GM21717 (cell line): ENCODE results near the gene TRPV2.

ENCODE experiments used
- ATAC-seq: cut with Tn5 transposase; IDR thresholded peaks from one replicate; pipeline ENCODE4 v1.9.1; 2021; ENCODE audit warnings: mild to moderate bottlenecking, moderate library complexity; ENCODE audit not compliant: unreplicated experiment

The TRPV2 gene

DNA sequence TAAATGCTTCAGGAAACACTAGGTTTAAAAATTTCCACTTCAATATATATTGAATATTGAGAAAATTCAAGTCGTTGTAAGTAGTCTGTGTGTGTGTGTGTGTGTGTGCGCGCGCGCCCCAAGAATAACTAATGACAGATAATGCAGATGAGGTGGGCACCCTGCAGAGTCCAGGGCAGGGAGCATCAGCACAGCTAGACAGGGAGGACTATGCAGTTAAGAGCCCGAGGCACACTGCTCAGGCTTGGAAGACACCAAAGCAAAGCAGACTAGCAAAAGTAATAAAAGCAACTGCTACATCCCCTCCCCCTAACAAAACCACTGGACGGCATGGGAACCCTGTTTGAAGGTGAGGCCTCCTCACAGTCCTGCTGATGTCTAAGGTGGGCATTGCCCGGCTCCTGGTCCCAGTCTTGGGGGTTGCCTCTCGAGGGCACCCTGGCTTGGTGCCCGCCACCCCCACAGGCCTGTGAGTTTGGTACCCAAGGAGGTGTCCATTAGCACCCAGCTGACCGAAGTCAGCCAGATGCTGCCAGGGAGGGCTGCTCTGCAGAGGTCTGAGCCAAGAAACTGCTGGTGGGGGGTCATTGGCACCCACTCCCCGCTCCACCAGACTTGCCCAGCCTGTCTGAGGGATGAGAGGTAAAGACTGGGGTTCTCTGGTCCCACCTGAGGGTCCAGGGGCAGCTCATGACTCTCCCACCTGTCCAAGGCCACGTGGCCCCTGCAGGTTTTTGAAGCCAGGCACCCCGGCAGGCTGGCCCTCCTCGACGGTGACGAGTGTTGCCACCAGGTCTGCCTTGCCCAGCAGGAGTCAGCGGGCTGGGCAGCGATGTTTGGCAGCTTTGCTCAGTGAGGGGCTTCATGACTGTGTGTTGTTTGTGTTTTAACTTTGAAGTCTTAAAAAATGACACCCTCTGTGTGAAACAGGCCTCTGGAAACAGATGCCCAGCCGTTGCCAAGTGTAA, 58.0 kb downstream of the TRPV2 start:
- ATAC-seq: no peak

DNA sequence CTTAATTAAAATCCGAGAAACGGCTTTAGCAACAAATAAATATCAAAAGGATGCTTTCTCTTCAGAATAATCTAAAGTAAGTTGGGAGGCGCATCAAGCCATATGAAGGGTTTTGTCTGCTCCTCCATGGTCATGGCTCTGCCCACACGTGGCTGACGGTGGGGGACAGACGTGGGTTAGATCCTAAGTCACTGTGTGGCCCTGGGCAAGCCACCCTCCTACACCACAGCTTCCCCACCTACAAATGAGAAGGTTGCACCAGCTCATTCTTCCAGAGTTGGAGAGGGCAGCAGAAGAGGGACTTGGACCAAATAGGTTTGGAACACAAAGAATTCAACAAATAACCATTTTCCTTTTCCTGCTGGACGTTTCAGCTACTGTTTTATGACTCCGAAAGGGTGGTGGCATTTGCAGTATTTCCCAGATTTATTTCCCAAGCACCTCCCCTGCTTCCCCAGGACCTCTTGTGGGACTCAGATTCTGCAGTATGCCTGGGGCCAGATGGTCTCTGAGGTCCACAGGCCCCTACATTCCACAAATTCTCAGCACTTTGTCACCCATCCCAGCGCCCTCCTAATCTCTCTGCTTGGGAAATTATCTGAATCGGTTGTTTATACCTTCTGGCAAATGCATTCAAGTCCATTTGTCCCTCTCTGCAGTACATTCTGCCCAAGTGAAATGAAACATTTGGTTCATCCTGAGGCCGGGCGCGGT, 58.8 kb downstream of the TRPV2 start:
- ATAC-seq: no peak

DNA sequence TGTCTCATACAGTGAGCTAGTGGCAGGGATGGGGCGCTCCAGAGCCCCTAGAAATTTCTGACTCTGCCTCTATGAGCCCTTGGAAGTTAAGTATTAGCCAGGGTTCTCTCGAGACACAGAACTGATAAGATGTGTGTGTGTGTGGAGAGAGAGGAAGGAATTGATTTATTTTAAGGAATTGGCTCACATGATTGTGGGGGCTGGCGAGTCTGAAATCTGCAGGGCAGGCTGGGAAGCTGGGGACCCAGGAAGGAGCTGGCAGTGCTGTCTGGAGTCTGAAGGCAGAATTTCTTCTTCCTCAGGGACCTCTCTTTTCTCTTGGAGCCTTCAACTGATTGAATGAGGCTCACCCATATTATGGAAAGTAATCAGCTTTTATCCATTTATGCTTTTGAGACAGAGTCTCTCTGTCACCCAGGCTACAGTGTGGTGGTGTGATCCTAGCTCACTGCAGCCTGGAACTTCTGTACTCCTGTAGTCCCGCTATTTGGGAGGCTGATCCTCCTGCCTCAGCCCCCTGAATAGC, 59.9 kb downstream of the TRPV2 start:
- ATAC-seq: no peak

DNA sequence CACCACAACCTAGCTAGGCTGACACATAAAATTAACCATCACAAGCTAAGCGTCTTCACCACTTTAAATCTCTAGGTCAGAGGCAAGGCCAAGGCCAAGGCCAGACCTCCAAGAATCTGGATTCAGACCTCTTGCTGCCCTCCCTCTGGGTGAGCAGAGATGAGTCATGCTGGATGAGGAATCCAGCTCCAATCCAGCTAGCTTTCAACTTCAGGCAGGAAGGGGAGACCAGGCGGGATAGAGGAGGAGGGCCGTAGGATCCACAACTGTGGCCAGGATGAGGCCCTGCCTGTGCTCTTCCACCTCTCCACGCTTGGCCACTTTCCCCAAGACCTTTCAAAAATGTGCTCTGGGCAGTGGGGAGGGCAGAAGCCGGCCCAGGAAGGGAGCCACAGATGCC, 61.9 kb downstream of the TRPV2 start:
- no peak for ATAC-seq

DNA sequence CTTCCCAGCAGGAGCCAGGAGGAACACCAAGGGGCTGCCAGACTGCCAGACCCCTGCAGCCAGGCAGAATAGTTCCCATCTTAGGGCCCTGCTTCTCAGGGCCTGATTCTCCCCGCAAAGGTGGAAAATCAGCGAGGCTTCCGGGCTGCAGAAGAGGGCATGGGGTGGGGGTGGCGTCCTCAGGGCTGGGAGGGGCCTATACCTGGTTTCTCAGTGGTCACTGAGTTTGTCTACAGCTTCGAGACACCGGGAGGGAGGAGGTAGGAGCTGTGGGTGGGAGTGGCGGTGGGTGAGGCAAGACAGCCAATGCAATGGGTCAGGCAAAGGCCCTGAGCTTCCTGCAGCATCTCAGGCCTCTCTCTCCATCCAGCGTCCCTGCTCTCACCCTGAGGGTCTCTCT, 62.3 kb downstream of the TRPV2 start:
- no peak for ATAC-seq

DNA sequence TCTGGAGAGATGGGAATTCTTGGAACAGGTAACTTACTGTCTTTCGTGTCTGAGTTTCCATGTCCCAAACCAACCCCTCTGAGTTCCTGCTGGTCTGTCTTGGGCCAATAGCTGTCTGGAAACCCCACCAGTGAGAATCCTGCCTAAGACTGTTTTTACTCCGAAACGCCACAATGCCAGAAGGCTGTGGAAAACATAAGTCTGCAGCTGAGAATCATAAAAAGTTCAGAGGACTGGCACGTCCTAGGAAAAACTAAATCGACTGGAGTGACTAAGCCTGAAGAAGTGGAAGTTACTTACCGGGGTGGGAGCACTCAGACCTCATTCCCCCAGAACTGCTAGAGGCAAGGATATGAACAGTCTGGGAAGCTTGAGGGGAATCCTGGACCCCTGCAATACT, 63.3 kb downstream of the TRPV2 start:
- ATAC-seq: no peak

DNA sequence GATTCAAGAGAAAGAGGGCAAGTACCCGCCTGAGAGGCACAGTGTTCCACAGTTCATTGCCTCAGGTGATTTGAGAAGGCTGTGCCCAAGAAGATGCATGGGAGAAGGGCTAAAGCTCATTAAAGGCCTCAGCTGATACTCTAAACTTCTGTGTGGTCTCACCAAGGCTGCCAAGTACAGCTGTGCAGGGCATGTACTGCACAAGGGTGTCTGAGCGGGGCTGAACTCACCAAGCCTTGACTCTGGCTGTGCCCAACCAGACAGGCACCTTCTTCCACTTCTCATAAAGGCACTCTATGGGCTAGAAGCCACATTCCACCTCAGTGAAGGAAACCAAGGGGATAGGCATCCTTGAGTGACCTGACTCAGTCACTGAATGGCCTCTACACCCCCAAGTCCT, 63.9 kb downstream of the TRPV2 start:
- no peak for ATAC-seq

DNA sequence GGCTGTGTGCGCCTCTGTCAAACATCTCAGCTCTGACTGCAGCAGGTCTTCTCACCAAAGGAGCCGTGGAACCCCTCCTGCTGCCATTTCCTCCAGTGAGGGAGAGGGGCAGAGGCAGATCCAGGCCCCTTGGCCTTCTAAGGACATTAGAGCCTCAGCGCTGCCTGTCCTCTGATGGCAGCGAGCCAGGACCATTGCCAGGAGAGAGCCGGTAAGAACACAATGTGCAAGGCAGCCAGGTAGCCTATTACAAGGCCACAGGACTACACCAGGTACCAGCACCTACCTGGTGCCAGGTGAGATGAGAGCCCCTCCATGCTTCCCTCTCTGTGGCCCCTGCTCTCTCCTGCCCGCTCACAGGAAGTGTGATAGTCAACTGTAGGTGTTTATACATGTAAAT, 65.6 kb downstream of the TRPV2 start:
- ATAC-seq: no peak

DNA sequence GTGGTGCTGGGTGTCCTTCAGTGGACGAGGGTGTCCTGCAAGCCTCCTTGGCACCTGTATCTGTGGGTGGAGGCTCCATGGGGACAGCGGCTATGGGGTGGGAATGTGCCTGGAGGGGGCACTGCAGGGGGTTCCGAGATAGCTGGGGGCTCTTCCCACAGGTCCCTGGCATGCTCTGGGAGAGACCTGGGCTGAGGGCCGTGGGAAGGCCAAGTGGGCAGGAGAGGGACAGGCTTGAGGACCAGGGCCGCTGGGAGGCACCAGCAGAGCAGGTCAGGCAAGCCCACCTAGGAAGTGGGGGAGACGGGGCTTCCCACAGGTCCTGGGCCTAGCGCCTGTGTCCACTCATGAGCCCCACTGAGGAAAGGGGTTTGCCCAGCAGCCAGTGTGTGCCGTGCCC, 66.9 kb downstream of the TRPV2 start:
- ATAC-seq: no peak

DNA sequence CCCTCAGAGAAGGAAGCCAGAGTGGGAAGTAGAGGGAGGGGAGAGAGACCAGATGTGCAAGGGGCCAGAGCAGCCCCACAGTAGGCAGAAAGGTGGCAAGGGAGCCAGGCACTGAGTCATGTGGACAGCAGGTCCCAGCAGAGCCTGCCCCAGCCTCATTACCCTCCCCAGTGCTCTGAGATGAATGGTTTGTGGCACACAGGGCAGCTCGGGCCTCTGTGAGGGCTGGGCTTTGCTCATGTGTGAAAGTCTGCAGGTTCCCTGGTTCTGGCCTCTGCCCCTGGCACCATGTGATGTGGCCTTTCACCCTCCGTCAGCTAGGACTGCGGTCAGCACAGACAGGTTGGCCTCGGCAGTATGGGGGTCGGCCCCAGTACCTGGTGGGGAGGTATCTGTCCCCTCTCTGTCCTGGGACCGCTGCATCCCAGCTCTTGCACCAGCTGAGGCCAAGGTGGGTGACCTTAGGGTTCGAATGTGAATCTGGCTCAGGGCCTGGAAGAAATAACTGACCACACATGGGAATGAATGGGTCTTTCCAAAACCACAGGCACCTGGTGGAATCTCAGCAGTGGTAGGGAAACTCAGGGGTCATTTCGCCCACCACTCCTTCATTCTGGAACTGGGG, 67.8 kb downstream of the TRPV2 start:
- no peak for ATAC-seq

DNA sequence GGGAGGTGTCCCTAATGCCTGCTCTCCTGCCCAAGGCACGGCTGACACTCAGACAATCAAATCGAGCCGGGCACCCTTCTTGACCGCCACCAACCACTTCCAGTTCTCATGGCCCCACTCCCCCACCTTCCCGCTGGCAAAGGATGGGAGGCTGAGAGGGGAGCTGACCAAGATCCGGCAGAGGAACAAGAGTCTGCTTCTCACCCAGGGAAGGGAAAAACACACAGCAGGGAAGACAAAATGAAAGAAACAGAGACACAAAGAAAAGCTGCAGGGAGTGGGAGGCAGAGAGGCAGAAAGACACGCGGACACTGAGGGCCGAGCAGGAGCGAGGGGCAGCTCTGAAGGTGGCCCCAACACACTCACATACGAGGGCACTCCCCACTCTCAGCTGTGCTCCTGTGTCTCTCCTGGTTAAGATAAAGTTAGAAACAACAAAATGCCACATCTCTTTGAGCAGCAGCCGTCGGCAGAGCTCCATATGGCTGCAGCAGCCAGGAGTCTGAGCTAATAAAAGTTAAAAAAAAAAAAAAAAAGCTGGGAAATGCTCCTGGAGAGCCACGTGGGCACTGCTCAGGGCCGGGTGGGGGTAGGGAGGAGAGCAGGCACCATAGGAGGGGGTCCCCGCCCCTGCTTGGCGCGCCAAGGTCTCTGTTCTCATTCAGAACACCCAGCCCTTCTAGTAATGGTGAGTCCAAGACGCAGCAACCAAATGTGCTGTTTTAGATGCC, 69.2 kb downstream of the TRPV2 start:
- no peak for ATAC-seq
